Right lobe of liver (tissue), 4 donors: ENCODE data around the gene PRMT6.

ENCODE experiments used
- CTCF ChIP-seq, 4 donors: fragments of 200-600 bp in 3 of 4; fragments of 450-650 bp in 1 of 4; IDR thresholded peaks; one replicate each; pipeline versions ENCODE4 v1.5.1 to v1.8.0; 2016 to 2022; ENCODE audit warnings: antibody characterized with exemption in 4 of 4, mild to moderate bottlenecking in 2 of 4
- POLR2A ChIP-seq: fragments of 450-650 bp; IDR thresholded peaks from one replicate; pipeline ENCODE4 v1.6.1; 2017; ENCODE audit warnings: antibody characterized with exemption, mild to moderate bottlenecking
- donor health status: DM: no; HTN: no; CAD: no.
- donor health status: DM: no; HTN: no; CAD: no.
- donor health status: DM: no; HTN: yes; CAD: no.

DNA sequence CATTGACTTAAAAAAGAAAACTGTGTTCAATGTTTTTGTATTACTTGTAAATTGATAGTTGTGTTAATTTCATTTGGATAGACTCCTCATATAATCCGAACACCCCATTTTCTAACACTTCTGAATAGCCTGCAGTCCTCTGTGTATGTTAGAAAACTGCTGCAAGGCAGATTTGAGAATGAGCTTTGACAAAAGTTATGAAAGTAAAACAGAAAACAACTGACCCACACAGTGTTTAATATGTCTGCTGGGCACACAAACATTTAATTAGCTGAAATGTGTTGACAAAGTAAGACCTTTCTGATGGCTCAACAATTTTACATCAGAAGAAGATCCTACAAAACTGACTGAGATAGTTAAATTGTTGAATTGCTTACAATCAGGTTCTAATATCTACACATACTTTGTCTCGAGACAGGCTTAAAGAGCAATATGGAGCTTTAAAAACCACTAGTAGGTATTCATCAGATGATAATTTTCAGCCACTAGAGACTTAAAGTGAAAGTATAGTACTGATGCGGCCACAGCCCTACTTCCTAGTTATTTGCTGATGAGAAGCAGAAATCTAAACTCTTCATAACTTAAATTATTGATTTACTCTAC, 40.0 kb upstream of the PRMT6 start:
- TF ChIP-seq CTCF (IDR thresholded peaks at IDR 0.05) (no peak), POLR2A (no peak)
